B cell (primary cell): ENCODE data around the gene SPEN. TPM values are rescaled to one million over a fixed set of nuclear protein-coding genes. Genes with fewer than 3 reads are reported as not detected.

Experiments
- ATAC-seq: fragments of 200-7000 bp; cut with Tn5 transposase; one replicate; pipeline ENCODE4 v1.10.0; 2021; ENCODE audit warnings: low read depth, mild to moderate bottlenecking, moderate number of reproducible peaks, moderate library complexity
- CTCF ChIA-PET: fragments of 350-600 bp; sonication (Branson Sonifier 250); formaldehyde crosslinking; loops from one replicate; lab custom pipeline; 2021; ENCODE audit warnings: antibody characterized with exemption, inconsistent platforms; lab: Charles Lee
- POLR2A ChIA-PET: fragments of 350-600 bp; sonication (Branson Sonifier 250); formaldehyde crosslinking; loops from one replicate; lab custom pipeline; 2021; ENCODE audit warnings: antibody characterized with exemption; lab: Charles Lee
- DNase-seq: peaks from one replicate; pipeline ENCODE4 v3.0.0; 2013
- H2AFZ ChIP-seq: 2 replicates; pipeline ENCODE4 v1.6.1; 2012; ENCODE audit warnings: mild to moderate bottlenecking, low read depth, low read length; ENCODE audit not compliant: insufficient read depth, poor library complexity, severe bottlenecking
- H3K27ac ChIP-seq, 2 donors: 1 replicate in 1 of 2; 2 replicates in 1 of 2; pipeline ENCODE4 v1.5.1; 2012 to 2013; ENCODE audit warnings: low read length in 2 of 2, mild to moderate bottlenecking in 2 of 2, moderate library complexity in 1 of 2
- H3K27me3 ChIP-seq, 4 experiments: fragments of 200-600 bp in 1 of 4; sonication (generic) in 1 of 4; replicated peaks in 1 of 4; 1 replicate in 2 of 4; 2 replicates in 2 of 4; pipeline versions ENCODE4 v1.6.1 to v1.7.0; 2013 to 2016; ENCODE audit warnings: low read length in 3 of 4, mild to moderate bottlenecking in 2 of 4, mixed read lengths in 1 of 4, moderate library complexity in 1 of 4; ENCODE audit not compliant: insufficient read depth in 4 of 4, control insufficient read depth in 3 of 4; ENCODE audit errors: control extremely low read depth in 1 of 4
- H3K36me3 ChIP-seq, 2 experiments: replicated peaks in 1 of 2; 1 replicate in 1 of 2; 2 replicates in 1 of 2; pipeline versions ENCODE4 v1.6.1 to v1.7.1; 2013; ENCODE audit warnings: low read length in 1 of 2; ENCODE audit not compliant: insufficient read depth in 2 of 2, control insufficient read depth in 1 of 2; ENCODE audit errors: control extremely low read depth in 1 of 2, extremely low read depth in 1 of 2
- H3K4me1 ChIP-seq, 2 donors: fragments of 200-600 bp in 1 of 2; sonication (generic) in 1 of 2; 1 replicate in 1 of 2; 2 replicates in 1 of 2; pipeline versions ENCODE4 v1.5.1 to v1.6.1; 2013 to 2017; ENCODE audit warnings: low read length in 2 of 2; ENCODE audit not compliant: control insufficient read depth in 2 of 2, insufficient read depth in 2 of 2
- H3K4me2 ChIP-seq: replicated peaks from 2 replicates; pipeline ENCODE3; 2012; ENCODE audit warnings: mild to moderate bottlenecking, low read depth, low read length; ENCODE audit not compliant: poor library complexity, severe bottlenecking
- H3K4me3 ChIP-seq, 5 experiments: fragments of 200-600 bp in 1 of 5; sonication (generic) in 1 of 5; 1 replicate in 3 of 5; 2 replicates in 2 of 5; pipeline versions ENCODE4 v1.5.1 to v1.7.0; 2011 to 2016; ENCODE audit warnings: low read length in 4 of 5, mild to moderate bottlenecking in 4 of 5, low read depth in 2 of 5, control low read depth in 1 of 5, moderate library complexity in 1 of 5; ENCODE audit not compliant: insufficient read depth in 1 of 5; ENCODE audit errors: control extremely low read depth in 1 of 5, extremely low read depth in 1 of 5
- H3K79me2 ChIP-seq: fragments of 200-600 bp; sonication (generic); one replicate; pipeline ENCODE4 v1.6.0; 2016; ENCODE audit warnings: low read length; ENCODE audit not compliant: control insufficient read depth, insufficient read depth
- H3K9ac ChIP-seq: fragments of 200-600 bp; sonication (generic); 2 replicates; pipeline ENCODE4 v1.6.1; 2017; ENCODE audit warnings: mild to moderate bottlenecking, low read length, moderate library complexity
- H3K9me3 ChIP-seq, 3 donors: one replicate each; pipeline versions ENCODE4 v1.6.1 to v1.7.1; 2013; ENCODE audit warnings: low read length in 2 of 3; ENCODE audit not compliant: control insufficient read depth in 2 of 3, insufficient read depth in 1 of 3; ENCODE audit errors: control extremely low read depth in 1 of 3
- H4K20me1 ChIP-seq: 2 replicates; pipeline ENCODE4 v1.6.0; 2012; ENCODE audit warnings: mild to moderate bottlenecking, low read length; ENCODE audit not compliant: insufficient read depth, control insufficient read depth, poor library complexity, severe bottlenecking
- H3K27ac Mint-ChIP-seq: one replicate; pipeline ENCODE4 v1.8.0; 2021; ENCODE audit warnings: mixed read lengths
- H3K27me3 Mint-ChIP-seq: one replicate; pipeline ENCODE4 v1.8.0; 2021; ENCODE audit warnings: mixed read lengths
- H3K4me1 Mint-ChIP-seq: one replicate; pipeline ENCODE4 v1.8.0; 2021; ENCODE audit warnings: mixed read lengths
- H3K4me3 Mint-ChIP-seq: one replicate; pipeline ENCODE4 v1.8.0; 2021; ENCODE audit warnings: mixed read lengths
- H3K9me3 Mint-ChIP-seq: one replicate; pipeline ENCODE4 v1.8.0; 2022; ENCODE audit warnings: mixed read lengths; ENCODE audit not compliant: insufficient read depth
- CTCF ChIP-seq: fragments of 200-600 bp; IDR thresholded peaks from one replicate; pipeline ENCODE4 v1.8.0; 2022; ENCODE audit warnings: antibody characterized with exemption, mild to moderate bottlenecking
- EZH2 ChIP-seq: IDR thresholded peaks from 2 replicates; pipeline ENCODE4 v1.6.1; 2012; ENCODE audit warnings: borderline replicate concordance, low read depth, mild to moderate bottlenecking, moderate library complexity, low read length; ENCODE audit not compliant: insufficient read depth, poor library complexity, severe bottlenecking
- WGBS: methylation state at CpG from one replicate; pipeline ENCODE4 v1.1.5; 2013; ENCODE audit warnings: missing lambda C conversion rate; ENCODE audit not compliant: insufficient coverage; 5-methylcytosine and 5-hydroxymethylcytosine counted together
- intact Hi-C: fragments of 100-400 bp; cut with micrococcal nuclease; formaldehyde crosslinking; loops from one replicate; pipeline ENCODE4 v1.10.0; 2022
- polyA plus RNA-seq: library from polyadenylated mRNA; depleted of rRNA; stranded (reverse); fragments of >200 nt; gene quantifications from 2 replicates; pipeline ENCODE4 v1.2.3, GENCODE V29; 2012
- total RNA-seq, 2 donors: library from RNA; stranded (reverse); fragments of 120-200 nt in 1 of 2; gene quantifications; 1 replicate in 1 of 2; 2 replicates in 1 of 2; pipeline versions ENCODE4 v1.2.3 to v1.2.4, GENCODE V29; 2013 to 2022

SPEN gene
- total and polyA plus RNA-seq, 2 donors (not counting 1 experiment from before 2014, with no cell fraction given) = 29.1 to 126 TPM

GRCh38 chr1:15945011-15945831 lies 97.7 kb downstream of the SPEN start:
- POLR2A ChIA-PET = interaction anchor here (0.6 kb wide), 1 partner anchor 12 kb away, joined by 4 read pairs; no protein-coding TSS in a partner anchor
- TF ChIP-seq EZH2 = no peak
- TF ChIP-seq CTCF = no peak
- Mint-ChIP-seq H3K4me3 (no peak overlapping the region), H3K27me3 (no peaks in the 10 kb centered on the region), H3K27ac (peak overlapping the region; percentile 15), H3K4me1 (peaks cover 32% of the 10 kb centered on the region), H3K9me3 (no peaks in the 10 kb centered on the region)
- H4K20me1 ChIP-seq = peaks cover 30% of the 10 kb centered on the region
- H3K27ac ChIP-seq = no peak overlapping the region
- peaks cover 38% of the 10 kb centered on the region for H3K79me2 ChIP-seq
- H2AFZ ChIP-seq = no peak overlapping the region
- H3K4me1 ChIP-seq = peaks cover 13 to 40% of the 10 kb centered on the region in 2 donors
- H3K9ac ChIP-seq = no peak overlapping the region
- H3K9me3 ChIP-seq = no peaks in the 10 kb centered on the region
- 97% methylated on average over 39 of the region's 39 CpGs for WGBS
- DNase-seq (peak; percentile 16), ATAC-seq (no peak)
- no peak overlapping the region for H3K4me2 ChIP-seq
- H3K4me3 ChIP-seq = no peak overlapping the region
- peaks cover 0 to 82% of the 10 kb centered on the region in 2 experiments for H3K36me3 ChIP-seq
- CTCF ChIA-PET = no interaction called here
- no peaks in the 10 kb centered on the region for H3K27me3 ChIP-seq
- intact Hi-C loops = no loop called here

GRCh38 chr1:15945832-15946448 lies 98.4 kb downstream of the SPEN start:
- Histone ChIP-seq H3K36me3 (peaks cover 0 to 74% of the 10 kb centered on the region in 2 experiments), H3K4me1 (peaks cover 21 to 47% of the 10 kb centered on the region in 2 donors), H3K79me2 (peaks cover 45% of the 10 kb centered on the region), H4K20me1 (peaks cover 37% of the 10 kb centered on the region), H3K9me3 (no peaks in the 10 kb centered on the region), H3K27ac (no peak overlapping the region), H3K27me3 (no peaks in the 10 kb centered on the region), H2AFZ (no peak overlapping the region), H3K4me2 (no peak overlapping the region), H3K4me3 (no peak overlapping the region), H3K9ac (no peak overlapping the region)
- WGBS = 98% methylated on average over 14 of the region's 17 CpGs
- intact Hi-C loops = no loop called here
- ATAC-seq = no peak
- CTCF ChIA-PET = no interaction called here
- TF ChIP-seq EZH2 (no peak), CTCF (no peak)
- peaks cover 39% of the 10 kb centered on the region for H3K4me1 Mint-ChIP-seq
- H3K9me3 Mint-ChIP-seq = no peaks in the 10 kb centered on the region
- no peak overlapping the region for H3K27ac Mint-ChIP-seq
- POLR2A ChIA-PET = interaction anchor here (0.6 kb wide), 1 partner anchor 11 kb away, joined by 4 read pairs; no protein-coding TSS in a partner anchor
- no peak overlapping the region for H3K4me3 Mint-ChIP-seq
- H3K27me3 Mint-ChIP-seq = no peaks in the 10 kb centered on the region
- DNase-seq = peak; percentile 8
